GM23248 (cell line): ENCODE measurements around the gene MYO10. TPM values are rescaled to one million over a fixed set of nuclear protein-coding genes. Genes with fewer than 3 reads are reported as not detected.

Experiments
- DNase-seq: peaks from one replicate; pipeline ENCODE4 v3.0.0-alpha.2; 2015
- H2AFZ ChIP-seq: fragments of 200-600 bp; sonication (generic); 2 replicates; pipeline ENCODE4 v1.6.1; 2016; ENCODE audit warnings: antibody characterized with exemption
- H3F3A ChIP-seq: fragments of 200-600 bp; sonication (generic); 2 replicates; pipeline ENCODE4 v1.6.1; 2016; ENCODE audit warnings: mild to moderate bottlenecking, antibody characterized with exemption, mixed run types; ENCODE audit not compliant: insufficient read depth
- H3K27ac ChIP-seq: fragments of 200-600 bp; sonication (generic); 2 replicates; pipeline ENCODE4 v1.5.1; 2016; ENCODE audit warnings: mild to moderate bottlenecking
- H3K27me3 ChIP-seq: fragments of 200-600 bp; sonication (generic); replicated peaks from 2 replicates; pipeline ENCODE4 v1.6.1; 2016; ENCODE audit warnings: mild to moderate bottlenecking; ENCODE audit not compliant: insufficient read depth
- H3K36me3 ChIP-seq: fragments of 200-600 bp; sonication (generic); 2 replicates; pipeline ENCODE4 v1.6.1; 2016; ENCODE audit warnings: low read depth, mild to moderate bottlenecking
- H3K4me1 ChIP-seq: fragments of 200-600 bp; sonication (generic); 2 replicates; pipeline ENCODE4 v1.6.1; 2016; ENCODE audit warnings: mild to moderate bottlenecking; ENCODE audit not compliant: insufficient read depth
- H3K4me2 ChIP-seq: fragments of 200-600 bp; sonication (generic); one replicate; pipeline ENCODE4 v1.6.1; 2016; ENCODE audit warnings: mild to moderate bottlenecking; ENCODE audit not compliant: unreplicated experiment
- H3K4me3 ChIP-seq: fragments of 200-600 bp; sonication (generic); 2 replicates; pipeline ENCODE4 v1.5.1; 2016; ENCODE audit warnings: mild to moderate bottlenecking
- H3K79me2 ChIP-seq: fragments of 200-600 bp; sonication (generic); 2 replicates; pipeline ENCODE4 v1.6.1; 2016; ENCODE audit warnings: mild to moderate bottlenecking; ENCODE audit not compliant: insufficient read depth
- H3K9ac ChIP-seq: fragments of 200-600 bp; sonication (generic); 2 replicates; pipeline ENCODE4 v1.6.1; 2016; ENCODE audit warnings: mild to moderate bottlenecking
- H3K9me2 ChIP-seq: fragments of 200-600 bp; sonication (generic); 2 replicates; pipeline ENCODE4 v1.6.1; 2016; ENCODE audit warnings: mixed run types, mild to moderate bottlenecking, moderate library complexity; ENCODE audit not compliant: insufficient read depth
- H3K9me3 ChIP-seq: fragments of 200-600 bp; sonication (generic); one replicate; pipeline ENCODE4 v1.6.1; 2017; ENCODE audit warnings: low read depth
- H4K20me1 ChIP-seq: fragments of 200-600 bp; sonication (generic); 2 replicates; pipeline ENCODE4 v1.6.0; 2016; ENCODE audit not compliant: insufficient read depth
- EZH2 ChIP-seq: fragments of 200-600 bp; sonication (generic); IDR thresholded peaks from 2 replicates; pipeline ENCODE4 v1.6.1; 2018; ENCODE audit warnings: antibody characterized with exemption, mild to moderate bottlenecking; ENCODE audit not compliant: insufficient read depth, poor library complexity, severe bottlenecking
- EZH2phosphoT487 ChIP-seq: fragments of 200-600 bp; sonication (generic); IDR thresholded peaks from 2 replicates; pipeline ENCODE4 v1.6.1; 2018; ENCODE audit warnings: antibody characterized with exemption, moderate library complexity, mild to moderate bottlenecking, low read depth; ENCODE audit not compliant: insufficient read depth
- WGBS, 2 experiments: methylation state at CpG; one replicate each; pipeline ENCODE4 v1.1.6; 2015 to 2017; ENCODE audit warnings: low lambda C conversion rate in 2 of 2, low coverage in 1 of 2; ENCODE audit errors: missing lambda C conversion rate in 2 of 2; 5-methylcytosine and 5-hydroxymethylcytosine counted together
- in situ Hi-C: fragments of 300-500 bp; cut with MboI; formaldehyde crosslinking; loops from 2 replicates; pipeline ENCODE4 v1.15.0; 2020
- polyA plus RNA-seq: library from polyadenylated mRNA; unstranded; fragments of >200 nt; fragmentation: Nextera tagmentation; extraction: Ambion mirVana; gene quantifications from 2 replicates; pipeline ENCODE4 v1.2.1, GENCODE V29; 2016
- total RNA-seq: library from RNA; depleted of rRNA; stranded (reverse); fragments of >200 nt; shearing (Covaris generic); gene quantifications from 2 replicates; pipeline ENCODE4 v1.2.3, GENCODE V29; 2014

The MYO10 gene
- total and polyA plus RNA-seq, 2 experiments from 2014 or later, result 43.2 to 47.0 TPM

GRCh38 chr5:16810208-16810854, 125.8 kb downstream of the MYO10 start:
- Histone ChIP-seq H3K9me2 (no peaks in the 10 kb centered on the region), H3K9ac (peak overlapping the region; percentile 61), H3K27me3 (no peaks in the 10 kb centered on the region), H3K27ac (peak overlapping the region; percentile 72), H4K20me1 (no peaks in the 10 kb centered on the region), H3K9me3 (no peaks in the 10 kb centered on the region), H3K79me2 (peaks cover 95% of the 10 kb centered on the region), H3K4me2 (peak overlapping the region; percentile 50), H3F3A (peaks cover 36% of the 10 kb centered on the region), H2AFZ (peak overlapping the region; percentile 47), H3K36me3 (0 out of 2 replicates have a peak, but pooled peaks cover 5% of the 10 kb centered on the region), H3K4me3 (peak overlapping the region; percentile 46), H3K4me1 (peaks cover 42% of the 10 kb centered on the region)
- WGBS, 2 experiments, result 64% methylated on average over 9 of the region's 9 CpGs
- TF ChIP-seq EZH2phosphoT487 (no peak), EZH2 (no peak)
- in situ Hi-C loops, result no loop called here
- no peak for DNase-seq

GRCh38 chr5:16809395-16810207, 126.5 kb downstream of the MYO10 start:
- Histone ChIP-seq H3K79me2 (peaks cover 95% of the 10 kb centered on the region), H3K9me2 (no peaks in the 10 kb centered on the region), H3K4me3 (peak overlapping the region; percentile 46), H3K9ac (peak overlapping the region; percentile 61), H3F3A (peaks cover 34% of the 10 kb centered on the region), H3K4me2 (peak overlapping the region; percentile 50), H3K27ac (peak overlapping the region; percentile 72), H3K9me3 (no peaks in the 10 kb centered on the region), H3K36me3 (0 out of 2 replicates have a peak, but pooled peaks cover 2% of the 10 kb centered on the region), H3K4me1 (peaks cover 38% of the 10 kb centered on the region), H2AFZ (peak overlapping the region; percentile 47), H3K27me3 (no peaks in the 10 kb centered on the region), H4K20me1 (no peaks in the 10 kb centered on the region)
- TF ChIP-seq EZH2phosphoT487 (no peak), EZH2 (no peak)
- DNase-seq, result peak; percentile 84
- 25 to 27% methylated on average over 12 of the region's 12 CpGs for WGBS, 2 experiments
- in situ Hi-C loops, result no loop called here

GRCh38 chr5:16809010-16809394, 127.1 kb downstream of the MYO10 start:
- peak overlapping the region; percentile 61 for H3K9ac ChIP-seq
- H3K9me2 ChIP-seq, result no peaks in the 10 kb centered on the region
- no peak for TF ChIP-seq EZH2phosphoT487
- TF ChIP-seq EZH2, result no peak
- H3K27me3 ChIP-seq, result no peaks in the 10 kb centered on the region
- no peak for DNase-seq
- in situ Hi-C loops, result no loop called here
- no peaks in the 10 kb centered on the region for H3K36me3 ChIP-seq
- H3K9me3 ChIP-seq, result no peaks in the 10 kb centered on the region
- peak overlapping the region; percentile 46; the same call in 1 of the 2 replicates for H3K4me3 ChIP-seq
- H2AFZ ChIP-seq, result no peak overlapping the region
- peaks cover 95% of the 10 kb centered on the region for H3K79me2 ChIP-seq
- WGBS, 2 experiments, result 94 to 97% methylated on average over 11 of the region's 11 CpGs
- peaks cover 31% of the 10 kb centered on the region for H3F3A ChIP-seq
- H4K20me1 ChIP-seq, result no peaks in the 10 kb centered on the region
- peak overlapping the region; percentile 72 for H3K27ac ChIP-seq
- H3K4me2 ChIP-seq, result peak overlapping the region; percentile 50
- H3K4me1 ChIP-seq, result peaks cover 38% of the 10 kb centered on the region

GRCh38 chr5:16808021-16808420, 128.1 kb downstream of the MYO10 start:
- H3K36me3 ChIP-seq, result no peaks in the 10 kb centered on the region
- H2AFZ ChIP-seq, result no peak overlapping the region
- H3F3A ChIP-seq, result peaks cover 40% of the 10 kb centered on the region
- H3K9me2 ChIP-seq, result no peaks in the 10 kb centered on the region
- H3K27ac ChIP-seq, result peak overlapping the region; percentile 2; the same call in 1 of the 2 replicates
- H3K79me2 ChIP-seq, result peaks cover 95% of the 10 kb centered on the region
- 87 to 90% methylated on average over 7 of the region's 7 CpGs for WGBS, 2 experiments
- TF ChIP-seq EZH2 (no peak), EZH2phosphoT487 (no peak)
- H3K4me3 ChIP-seq, result no peak overlapping the region
- H3K4me2 ChIP-seq, result no peak overlapping the region
- no peaks in the 10 kb centered on the region for H3K27me3 ChIP-seq
- no peak for DNase-seq
- H3K9ac ChIP-seq, result no peak overlapping the region
- peaks cover 44% of the 10 kb centered on the region for H3K4me1 ChIP-seq
- H3K9me3 ChIP-seq, result no peaks in the 10 kb centered on the region
- H4K20me1 ChIP-seq, result no peaks in the 10 kb centered on the region
- in situ Hi-C loops, result no loop called here
